ENCODE measurements around the gene EIF2D.

- TF ChIP-seq CTCF (conservative IDR thresholded peaks at IDR 0.05; ENCODE audit: low read depth, low read length) (no peak), EZH2 (IDR thresholded peaks at IDR 0.05; ENCODE audit: low read length, unreplicated experiment) (no peak)
Observed at GRCh38 chr1:206654828-206655227, 42.6 kb upstream of the EIF2D start.

Data from PC-3 (cell line).